Omental fat pad (tissue), 4 donors: ENCODE data around the gene DPP3. TPM values are rescaled to one million over a fixed set of nuclear protein-coding genes. Genes with fewer than 3 reads are reported as not detected.

Experiments used
- ATAC-seq: fragments of 150-250 bp; one replicate; pipeline ENCODE4 v1.9.1; 2016; ENCODE audit warnings: mild to moderate bottlenecking, moderate library complexity; ENCODE audit not compliant: low FRiP score
- DNase-seq: peaks from one replicate; pipeline ENCODE4 v3.0.0-alpha.2; 2019; ENCODE audit warnings: low spot score
- total RNA-seq, 4 donors: library from RNA; depleted of rRNA; stranded (reverse); fragments of >200 nt; gene quantifications; one replicate each; pipeline ENCODE4 v1.1.0, GENCODE V29; 2016
- TF ChIP-seq, protein P1 (sequence below), 3 donors: fragments of 450-650 bp; IDR thresholded peaks; one replicate each; pipeline ENCODE4 v1.5.1; 2016 to 2017; ENCODE audit warnings: antibody characterized with exemption in 3 of 3, mild to moderate bottlenecking in 3 of 3, moderate library complexity in 2 of 3

DPP3 gene
- total RNA-seq, 4 donors from 2014 or later, result 13.9 to 23.9 (median 21.0) TPM

DNA sequence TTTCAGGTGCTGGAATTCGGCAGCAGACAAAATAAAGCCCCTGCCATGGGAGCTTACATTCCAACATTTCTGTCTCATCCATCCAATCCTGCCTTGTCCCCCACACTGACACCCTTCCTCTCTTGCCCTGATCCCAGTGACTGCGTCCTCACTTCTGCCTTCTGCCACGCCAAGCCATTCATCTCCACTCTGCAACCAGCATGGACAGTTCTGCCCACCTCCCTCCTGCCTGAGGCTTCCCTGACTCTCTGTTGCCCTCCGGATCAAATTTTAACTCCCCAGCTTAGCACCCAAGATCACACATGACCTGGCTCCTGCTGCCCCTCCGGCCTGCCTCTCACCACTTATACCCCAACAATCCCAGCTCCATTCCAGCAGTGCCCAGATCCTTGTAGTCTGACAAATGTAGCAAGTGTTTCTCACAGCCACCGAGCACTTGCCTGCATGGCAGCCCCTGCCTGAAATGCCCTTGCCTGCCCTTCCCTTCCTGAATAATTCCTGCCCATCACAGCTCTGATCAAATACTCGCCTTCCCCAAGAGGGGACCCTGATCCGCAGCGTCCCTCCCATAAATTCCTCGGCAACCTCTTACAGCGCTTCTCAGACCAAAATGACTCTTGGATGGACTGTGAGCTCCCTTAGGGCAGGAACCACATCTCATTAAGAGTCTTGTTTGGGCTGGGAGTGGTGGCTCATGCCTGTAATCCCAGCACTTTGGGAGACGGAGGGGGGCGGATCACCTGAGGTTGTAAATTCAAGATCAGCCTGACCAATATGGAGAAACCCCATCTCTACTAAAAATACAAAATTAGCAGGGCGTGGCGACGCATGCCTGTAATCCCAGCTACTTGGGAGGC, 68.8 kb downstream of the DPP3 start:
- ATAC-seq (no peak), DNase-seq (no peak)
- TF ChIP-seq, protein P1, sequence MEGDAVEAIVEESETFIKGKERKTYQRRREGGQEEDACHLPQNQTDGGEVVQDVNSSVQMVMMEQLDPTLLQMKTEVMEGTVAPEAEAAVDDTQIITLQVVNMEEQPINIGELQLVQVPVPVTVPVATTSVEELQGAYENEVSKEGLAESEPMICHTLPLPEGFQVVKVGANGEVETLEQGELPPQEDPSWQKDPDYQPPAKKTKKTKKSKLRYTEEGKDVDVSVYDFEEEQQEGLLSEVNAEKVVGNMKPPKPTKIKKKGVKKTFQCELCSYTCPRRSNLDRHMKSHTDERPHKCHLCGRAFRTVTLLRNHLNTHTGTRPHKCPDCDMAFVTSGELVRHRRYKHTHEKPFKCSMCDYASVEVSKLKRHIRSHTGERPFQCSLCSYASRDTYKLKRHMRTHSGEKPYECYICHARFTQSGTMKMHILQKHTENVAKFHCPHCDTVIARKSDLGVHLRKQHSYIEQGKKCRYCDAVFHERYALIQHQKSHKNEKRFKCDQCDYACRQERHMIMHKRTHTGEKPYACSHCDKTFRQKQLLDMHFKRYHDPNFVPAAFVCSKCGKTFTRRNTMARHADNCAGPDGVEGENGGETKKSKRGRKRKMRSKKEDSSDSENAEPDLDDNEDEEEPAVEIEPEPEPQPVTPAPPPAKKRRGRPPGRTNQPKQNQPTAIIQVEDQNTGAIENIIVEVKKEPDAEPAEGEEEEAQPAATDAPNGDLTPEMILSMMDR (IDR thresholded peaks at IDR 0.05), result no peak

DNA sequence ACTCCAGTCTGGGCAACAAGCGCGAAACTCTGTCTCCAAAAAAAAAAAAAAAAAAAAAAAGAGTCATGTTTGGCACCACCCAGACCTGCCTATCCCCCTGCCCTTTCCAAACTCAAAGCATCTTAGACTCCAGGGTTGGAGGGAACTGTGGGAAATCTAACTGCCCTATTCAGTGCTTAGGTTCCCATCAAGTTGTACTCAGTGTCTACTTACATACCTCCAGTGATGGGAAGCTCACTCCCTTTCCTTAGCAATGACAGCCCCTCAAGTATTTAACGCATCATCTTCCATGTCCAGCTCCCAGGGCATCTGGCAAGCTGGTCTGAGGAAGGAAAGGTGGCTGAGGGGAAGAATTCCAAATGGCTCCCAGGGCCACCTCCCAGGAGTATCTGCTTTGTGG, 69.5 kb downstream of the DPP3 start:
- TF ChIP-seq, protein P1 (IDR thresholded peaks at IDR 0.05), result no peak
- DNase-seq (no peak), ATAC-seq (no peak)

DNA sequence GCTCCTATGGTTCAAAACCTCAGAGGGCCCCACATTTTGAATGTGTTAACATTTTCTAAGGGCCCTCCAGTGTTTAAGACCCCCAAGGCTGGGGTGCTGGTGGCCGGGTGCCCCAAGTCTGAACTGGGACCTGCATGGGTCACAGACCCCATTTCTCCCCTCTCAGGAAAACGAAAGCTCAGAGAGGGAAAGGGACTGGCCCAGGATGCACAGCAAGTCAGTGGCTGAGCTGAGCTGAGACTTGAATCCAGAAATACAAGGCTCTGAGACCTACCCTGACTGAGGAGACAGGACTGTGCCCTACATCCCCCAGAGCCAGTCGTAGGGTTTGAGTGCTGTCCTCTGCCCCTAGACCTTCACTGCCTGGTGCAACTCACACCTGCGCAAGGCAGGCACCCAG, 70.7 kb downstream of the DPP3 start:
- TF ChIP-seq, protein P1 (IDR thresholded peaks at IDR 0.05), result no peak
- ATAC-seq (no peak), DNase-seq (no peak)

DNA sequence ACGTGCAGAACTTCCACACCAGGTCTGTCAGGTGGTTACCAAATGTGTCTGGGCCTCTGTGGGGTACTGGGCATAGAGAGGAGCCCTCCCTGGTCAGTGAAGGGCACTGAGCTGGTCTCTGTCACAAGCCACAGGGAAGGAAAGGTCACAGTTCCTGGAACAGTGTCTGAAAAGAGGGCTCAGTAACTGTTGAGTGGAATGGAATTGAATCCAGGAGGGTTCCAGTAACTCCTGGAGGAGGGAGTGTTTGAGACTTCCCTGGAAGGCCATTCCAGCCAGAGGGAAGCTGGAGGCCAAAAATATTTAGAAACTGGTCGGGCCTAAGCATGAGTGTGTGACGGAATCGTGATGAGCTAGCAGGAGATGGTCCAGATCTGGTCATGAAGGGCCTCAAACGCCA, 74.4 kb downstream of the DPP3 start:
- ATAC-seq, result no peak
- TF ChIP-seq, protein P1 (IDR thresholded peaks at IDR 0.05), result no peak

GRCh38 chr11:66555416-66555815, 75.2 kb downstream of the DPP3 start:
- no peak for ATAC-seq
- TF ChIP-seq, protein P1 (IDR thresholded peaks at IDR 0.05), result no peak

More for the DNA sequence above, 74.4 kb downstream of the DPP3 start:
- DNase-seq, result no peak

GRCh38 chr11:66556086-66556485, 75.9 kb downstream of the DPP3 start:
- no peak for ATAC-seq
- TF ChIP-seq, protein P1 (IDR thresholded peaks at IDR 0.05), result no peak
- DNase-seq, result no peak

More at GRCh38 chr11:66555416-66555815, 75.2 kb downstream of the DPP3 start:
- no peak for DNase-seq
